ENCODE results near the gene KIAA1671. TPM values are rescaled to one million over a fixed set of nuclear protein-coding genes. Genes with fewer than 3 reads are reported as not detected.

The KIAA1671 gene
- total RNA-seq, 1 donor from 2014 or later, result 62.1 TPM

GRCh38 chr22:25076336-25076735 is 123.8 kb downstream of the KIAA1671 start:
- H3K4me1 Mint-ChIP-seq (ENCODE audit: low read depth), result peaks cover 2% of the 10 kb centered on the region
- TF ChIP-seq, protein P1, sequence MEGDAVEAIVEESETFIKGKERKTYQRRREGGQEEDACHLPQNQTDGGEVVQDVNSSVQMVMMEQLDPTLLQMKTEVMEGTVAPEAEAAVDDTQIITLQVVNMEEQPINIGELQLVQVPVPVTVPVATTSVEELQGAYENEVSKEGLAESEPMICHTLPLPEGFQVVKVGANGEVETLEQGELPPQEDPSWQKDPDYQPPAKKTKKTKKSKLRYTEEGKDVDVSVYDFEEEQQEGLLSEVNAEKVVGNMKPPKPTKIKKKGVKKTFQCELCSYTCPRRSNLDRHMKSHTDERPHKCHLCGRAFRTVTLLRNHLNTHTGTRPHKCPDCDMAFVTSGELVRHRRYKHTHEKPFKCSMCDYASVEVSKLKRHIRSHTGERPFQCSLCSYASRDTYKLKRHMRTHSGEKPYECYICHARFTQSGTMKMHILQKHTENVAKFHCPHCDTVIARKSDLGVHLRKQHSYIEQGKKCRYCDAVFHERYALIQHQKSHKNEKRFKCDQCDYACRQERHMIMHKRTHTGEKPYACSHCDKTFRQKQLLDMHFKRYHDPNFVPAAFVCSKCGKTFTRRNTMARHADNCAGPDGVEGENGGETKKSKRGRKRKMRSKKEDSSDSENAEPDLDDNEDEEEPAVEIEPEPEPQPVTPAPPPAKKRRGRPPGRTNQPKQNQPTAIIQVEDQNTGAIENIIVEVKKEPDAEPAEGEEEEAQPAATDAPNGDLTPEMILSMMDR (IDR thresholded peaks at IDR 0.05; ENCODE audit: unreplicated experiment), result no peak
- no peaks in the 10 kb centered on the region for H3K9me3 Mint-ChIP-seq (ENCODE audit: low read depth)
- no peak for DNase-seq (ENCODE audit: low spot score, unreplicated experiment)
- no peak overlapping the region for H3K27ac Mint-ChIP-seq
- no peaks in the 10 kb centered on the region for H3K36me3 Mint-ChIP-seq (ENCODE audit: insufficient read depth)
- no peaks in the 10 kb centered on the region for H3K27me3 Mint-ChIP-seq
- H3K4me3 Mint-ChIP-seq (ENCODE audit: low read depth), result no peak overlapping the region

DNA sequence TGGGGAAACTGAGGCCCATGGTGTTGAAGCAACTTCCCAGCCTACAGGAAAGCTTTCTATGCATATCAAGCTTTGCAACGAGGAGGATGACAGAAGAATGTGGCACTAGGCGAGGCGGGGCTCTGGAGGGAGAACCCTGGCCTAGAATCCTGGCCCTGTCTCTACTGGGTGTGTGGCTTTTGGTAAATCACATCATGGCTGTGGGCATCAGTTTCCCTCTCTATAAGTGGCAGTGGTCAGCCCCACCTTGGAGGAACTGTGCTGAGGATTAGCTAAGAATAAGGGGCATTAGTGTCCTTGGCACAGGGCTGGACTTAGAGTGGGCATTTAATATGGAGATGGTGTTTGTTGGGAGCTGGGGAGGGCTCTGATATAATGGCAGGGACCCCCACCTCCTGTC is 124.5 kb downstream of the KIAA1671 start:
- Mint-ChIP-seq H3K27ac (no peak overlapping the region), H3K9me3 (ENCODE audit: low read depth) (no peaks in the 10 kb centered on the region), H3K36me3 (ENCODE audit: insufficient read depth) (no peaks in the 10 kb centered on the region), H3K27me3 (no peaks in the 10 kb centered on the region), H3K4me3 (ENCODE audit: low read depth) (no peak overlapping the region), H3K4me1 (ENCODE audit: low read depth) (peaks cover 2% of the 10 kb centered on the region)
- TF ChIP-seq, protein P1 (IDR thresholded peaks at IDR 0.05; ENCODE audit: unreplicated experiment), result no peak
- DNase-seq (ENCODE audit: low spot score, unreplicated experiment), result no peak

DNA sequence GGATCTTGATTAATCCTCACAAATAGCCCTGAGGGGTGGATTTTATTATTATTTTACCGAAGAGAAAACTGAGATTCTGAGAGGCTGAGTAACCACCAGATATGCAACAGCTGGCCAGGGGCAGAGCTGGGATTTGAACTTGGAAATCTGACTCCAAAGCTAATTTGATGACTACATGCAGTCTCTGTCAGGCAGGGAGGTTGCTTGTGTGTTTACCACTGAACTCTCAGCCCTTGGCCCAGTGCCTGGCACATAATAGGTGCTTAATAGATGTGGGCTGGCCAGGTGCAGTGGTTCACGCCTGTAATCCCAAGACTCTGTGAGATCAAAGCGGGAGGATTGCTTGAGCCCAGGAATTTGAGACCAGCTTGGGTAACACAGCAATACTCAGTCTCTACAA is 125.4 kb downstream of the KIAA1671 start:
- Mint-ChIP-seq H3K27me3 (no peaks in the 10 kb centered on the region), H3K36me3 (ENCODE audit: insufficient read depth) (no peaks in the 10 kb centered on the region), H3K9me3 (ENCODE audit: low read depth) (no peaks in the 10 kb centered on the region), H3K4me1 (ENCODE audit: low read depth) (peaks cover 2% of the 10 kb centered on the region), H3K27ac (no peak overlapping the region), H3K4me3 (ENCODE audit: low read depth) (no peak overlapping the region)
- TF ChIP-seq, protein P1 (IDR thresholded peaks at IDR 0.05; ENCODE audit: unreplicated experiment), result no peak
- no peak for DNase-seq (ENCODE audit: low spot score, unreplicated experiment)

DNA sequence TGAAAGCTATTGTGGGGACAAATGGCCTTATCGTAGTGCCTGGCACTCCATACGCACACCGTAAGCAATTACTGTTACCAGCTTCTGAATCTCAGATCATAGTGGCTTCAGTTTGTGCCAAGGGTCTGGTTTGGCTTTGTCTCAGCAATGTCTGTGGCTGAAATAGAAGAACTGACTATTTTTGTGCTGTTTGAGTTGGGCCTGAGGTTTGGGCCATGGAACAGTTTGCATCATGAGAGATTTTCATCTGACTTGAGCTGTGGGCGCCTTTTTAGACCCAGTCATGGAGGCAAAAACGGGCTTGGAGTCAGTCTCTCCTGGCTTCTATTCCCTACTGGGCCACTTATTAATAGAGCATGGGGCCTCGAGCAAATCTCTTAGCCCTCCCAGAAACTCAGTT is 126.1 kb downstream of the KIAA1671 start:
- DNase-seq (ENCODE audit: low spot score, unreplicated experiment), result no peak
- Mint-ChIP-seq H3K27ac (no peak overlapping the region), H3K36me3 (ENCODE audit: insufficient read depth) (no peaks in the 10 kb centered on the region), H3K4me1 (ENCODE audit: low read depth) (peaks cover 6% of the 10 kb centered on the region), H3K9me3 (ENCODE audit: low read depth) (no peaks in the 10 kb centered on the region), H3K27me3 (no peaks in the 10 kb centered on the region), H3K4me3 (ENCODE audit: low read depth) (no peak overlapping the region)
- TF ChIP-seq, protein P1 (IDR thresholded peaks at IDR 0.05; ENCODE audit: unreplicated experiment), result no peak

GRCh38 chr22:25080855-25081254 is 128.3 kb downstream of the KIAA1671 start:
- Mint-ChIP-seq H3K4me1 (ENCODE audit: low read depth) (peaks cover 12% of the 10 kb centered on the region), H3K27ac (no peak overlapping the region), H3K9me3 (ENCODE audit: low read depth) (no peaks in the 10 kb centered on the region), H3K36me3 (ENCODE audit: insufficient read depth) (no peaks in the 10 kb centered on the region), H3K27me3 (no peaks in the 10 kb centered on the region), H3K4me3 (ENCODE audit: low read depth) (no peak overlapping the region)
- DNase-seq (ENCODE audit: low spot score, unreplicated experiment), result no peak
- TF ChIP-seq, protein P1 (IDR thresholded peaks at IDR 0.05; ENCODE audit: unreplicated experiment), result no peak
